Liver (tissue), 9 donors: ENCODE data around the gene PDLIM5. TPM values are rescaled to one million over a fixed set of nuclear protein-coding genes. Genes with fewer than 3 reads are reported as not detected.
"Not testable (repeated sequence)": the region's sequence is repeated elsewhere in the genome, so short reads cannot be mapped to it uniquely, and the experiment has no call there.

Experiments
- DNase-seq: peaks from one replicate; pipeline ENCODE4 v3.0.0-alpha.2; 2017; ENCODE audit warnings: low spot score
- H3K27ac ChIP-seq, 2 donors: one replicate each; pipeline ENCODE4 v1.7.0; 2013; ENCODE audit warnings: inconsistent platforms in 2 of 2, low read length in 2 of 2, control low read depth in 1 of 2, low read depth in 1 of 2, mild to moderate bottlenecking in 1 of 2
- H3K27me3 ChIP-seq, 4 donors: one replicate each; pipeline versions ENCODE4 v1.6.1 to v1.7.0; 2013; ENCODE audit warnings: low read length in 3 of 4, inconsistent platforms in 1 of 4, mild to moderate bottlenecking in 1 of 4, moderate library complexity in 1 of 4; ENCODE audit not compliant: control insufficient read depth in 4 of 4, insufficient read depth in 4 of 4
- H3K36me3 ChIP-seq, 4 donors: one replicate each; pipeline versions ENCODE4 v1.6.1 to v1.7.0; 2013; ENCODE audit warnings: low read length in 3 of 4, mild to moderate bottlenecking in 3 of 4, low read depth in 1 of 4, moderate library complexity in 1 of 4; ENCODE audit not compliant: control insufficient read depth in 4 of 4, insufficient read depth in 3 of 4
- H3K4me1 ChIP-seq, 4 donors: one replicate each; pipeline versions ENCODE4 v1.6.1 to v1.7.0; 2013; ENCODE audit warnings: low read length in 3 of 4, mild to moderate bottlenecking in 3 of 4, moderate library complexity in 1 of 4; ENCODE audit not compliant: control insufficient read depth in 4 of 4, insufficient read depth in 4 of 4
- H3K4me3 ChIP-seq, 3 donors: one replicate each; pipeline versions ENCODE4 v1.6.1 to v1.7.0; 2013; ENCODE audit warnings: low read length in 3 of 3, control low read depth in 1 of 3, low read depth in 1 of 3, mild to moderate bottlenecking in 1 of 3
- H3K9ac ChIP-seq, 2 donors: one replicate each; pipeline ENCODE4 v1.7.0; 2013; ENCODE audit warnings: low read length in 2 of 2, mild to moderate bottlenecking in 2 of 2, moderate library complexity in 2 of 2, control low read depth in 1 of 2, low read depth in 1 of 2
- H3K9me3 ChIP-seq, 4 donors: one replicate each; pipeline versions ENCODE4 v1.6.1 to v1.7.0; 2013; ENCODE audit warnings: low read length in 3 of 4; ENCODE audit not compliant: control insufficient read depth in 4 of 4
- ATF3 ChIP-seq: IDR thresholded peaks from 2 replicates; pipeline ENCODE4 v1.6.1; 2016; ENCODE audit warnings: antibody characterized with exemption
- CTCF ChIP-seq: fragments of 150-350 bp; IDR thresholded peaks from 2 replicates; pipeline ENCODE4 v1.5.1; 2017; ENCODE audit warnings: improper control_type of control experiment, low read depth, low read length; ENCODE audit not compliant: missing input control
- EGR1 ChIP-seq, 2 donors: IDR thresholded peaks; 2 replicates each; pipeline ENCODE4 v1.6.1; 2016 to 2018; ENCODE audit warnings: antibody characterized with exemption in 2 of 2, low read depth in 2 of 2
- FOXA1 ChIP-seq: IDR thresholded peaks from 2 replicates; pipeline ENCODE4 v1.6.1; 2016; ENCODE audit warnings: antibody characterized with exemption
- FOXA2 ChIP-seq: IDR thresholded peaks from 2 replicates; pipeline ENCODE4 v1.6.1; 2016; ENCODE audit warnings: antibody characterized with exemption
- GABPA ChIP-seq, 2 donors: IDR thresholded peaks in 1 of 2; conservative IDR thresholded peaks in 1 of 2; 2 replicates each; pipeline ENCODE4 v1.6.1; 2016; ENCODE audit warnings: antibody characterized with exemption in 2 of 2, mild to moderate bottlenecking in 1 of 2, moderate library complexity in 1 of 2
- HNF4A ChIP-seq, 2 donors: conservative IDR thresholded peaks; 2 replicates each; pipeline ENCODE4 v1.6.1; 2016; ENCODE audit warnings: antibody characterized with exemption in 2 of 2, mild to moderate bottlenecking in 2 of 2
- HNF4G ChIP-seq: IDR thresholded peaks from 2 replicates; pipeline ENCODE4 v1.6.1; 2016; ENCODE audit warnings: antibody characterized with exemption
- JUND ChIP-seq, 2 donors: IDR thresholded peaks; 2 replicates each; pipeline ENCODE4 v1.6.1; 2016; ENCODE audit warnings: antibody characterized with exemption in 2 of 2
- MAX ChIP-seq: IDR thresholded peaks from 2 replicates; pipeline ENCODE4 v1.6.1; 2016; ENCODE audit warnings: antibody characterized with exemption
- RAD21 ChIP-seq, 2 donors: IDR thresholded peaks; 2 replicates each; pipeline ENCODE4 v1.6.1; 2016; ENCODE audit warnings: antibody characterized with exemption in 2 of 2, mild to moderate bottlenecking in 2 of 2
- REST ChIP-seq: IDR thresholded peaks from 2 replicates; pipeline ENCODE4 v1.6.1; 2016; ENCODE audit warnings: antibody characterized with exemption, mild to moderate bottlenecking
- RXRA ChIP-seq, 2 donors: IDR thresholded peaks; 2 replicates each; pipeline ENCODE4 v1.6.1; 2017 to 2018; ENCODE audit warnings: antibody characterized with exemption in 2 of 2, mild to moderate bottlenecking in 1 of 2
- SP1 ChIP-seq: IDR thresholded peaks from 2 replicates; pipeline ENCODE4 v1.6.1; 2018; ENCODE audit warnings: antibody characterized with exemption, mild to moderate bottlenecking
- TAF1 ChIP-seq: conservative IDR thresholded peaks from 2 replicates; pipeline ENCODE4 v1.6.1; 2016; ENCODE audit warnings: antibody characterized with exemption, mild to moderate bottlenecking
- YY1 ChIP-seq: IDR thresholded peaks from 2 replicates; pipeline ENCODE4 v1.6.1; 2016; ENCODE audit warnings: antibody characterized with exemption, mild to moderate bottlenecking
- ZBTB33 ChIP-seq: IDR thresholded peaks from 2 replicates; pipeline ENCODE4 v1.6.1; 2016; ENCODE audit warnings: antibody characterized with exemption
- whole genome bisulfite sequencing: extraction: QIAGEN DNeasy Blood & Tissue Kit; methylation state at CpG from one replicate; pipeline ENCODE4 v1.1.7; 2013; 5-methylcytosine and 5-hydroxymethylcytosine counted together
- polyA plus RNA-seq, 2 donors: library from polyadenylated mRNA; stranded (reverse) in 1 of 2; unstranded in 1 of 2; fragments of 200-250 nt in 1 of 2; fragments of >200 nt in 1 of 2; fragmentation: Nextera tagmentation in 1 of 2; extraction: Ambion mirVana in 1 of 2; gene quantifications; one replicate each; pipeline versions ENCODE4 v1.2.1 to v1.2.3, GENCODE V29; 2013 to 2015
- total RNA-seq, 2 donors: library from RNA; depleted of rRNA; stranded (reverse); fragments of >200 nt; gene quantifications; one replicate each; pipeline ENCODE4 v1.2.3, GENCODE V29; 2014
- donor health status: healthy.
- donor health status: healthy.
- donor health status: healthy.
- donor health status: healthy.
- donor health status: healthy.

The PDLIM5 gene
- total and polyA plus RNA-seq, 4 donors, result 19.1 to 114 (median 67.8) TPM

GRCh38 chr4:94660614-94661013, 208.9 kb downstream of the PDLIM5 start (continued):
- TF ChIP-seq REST, result no peak
- TF ChIP-seq JUND (IDR thresholded peaks at IDR 0.05), result peak; percentile 58 to 82
- no peak for TF ChIP-seq FOXA1
- peak; percentile 79 to 90 for TF ChIP-seq RXRA (IDR thresholded peaks at IDR 0.05)
- TF ChIP-seq ATF3, result no peak
- TF ChIP-seq RAD21 (IDR thresholded peaks at IDR 0.05), result peak in 1 of 2 donors; percentile 47

GRCh38 chr4:94665021-94665420, 213.3 kb downstream of the PDLIM5 start:
- not testable (repeated sequence) for H3K9ac ChIP-seq
- H3K36me3 ChIP-seq, result peaks cover 3 to 20% (median 8%) of the 10 kb centered on the region in 4 donors

GRCh38 chr4:94665500-94666404, 214.0 kb downstream of the PDLIM5 start:
- 68% methylated on average over 3 of the region's 3 CpGs for WGBS
- peaks cover 3 to 16% (median 11%) of the 10 kb centered on the region in 4 donors for H3K4me1 ChIP-seq
- no peaks in the 10 kb centered on the region for H3K9me3 ChIP-seq
- peaks cover 3 to 20% (median 8%) of the 10 kb centered on the region in 4 donors for H3K36me3 ChIP-seq
- H3K27me3 ChIP-seq, result no peaks in the 10 kb centered on the region
- H3K4me3 ChIP-seq, result no peak overlapping the region
- H3K27ac ChIP-seq, result no peak overlapping the region
- no peak overlapping the region for H3K9ac ChIP-seq
- DNase-seq, result no peak
- TF ChIP-seq SP1 (no peak), HNF4A (conservative IDR thresholded peaks at IDR 0.05) (no peak), ZBTB33 (no peak), FOXA2 (no peak), MAX (no peak), CTCF (no peak), HNF4G (no peak), JUND (IDR thresholded peaks at IDR 0.05) (no peak), REST (no peak), TAF1 (no peak), GABPA (IDR thresholded peaks at IDR 0.05 in 1 of 2, conservative IDR thresholded peaks at IDR 0.05 in 1 of 2) (no peak), RXRA (IDR thresholded peaks at IDR 0.05) (no peak), EGR1 (IDR thresholded peaks at IDR 0.05; ENCODE audit: low read depth in 2 of 2) (no peak), YY1 (no peak), FOXA1 (no peak), ATF3 (no peak)

More at GRCh38 chr4:94665021-94665420, 213.3 kb downstream of the PDLIM5 start:
- peaks cover 3 to 14% (median 11%) of the 10 kb centered on the region in 4 donors for H3K4me1 ChIP-seq
- not testable (repeated sequence) for H3K4me3 ChIP-seq, H3K27me3 ChIP-seq, H3K9me3 ChIP-seq, H3K27ac ChIP-seq, DNase-seq
- 96% methylated on average over 5 of the region's 5 CpGs for WGBS
